ENCODE data around the gene LAPTM5.

Gene LAPTM5

DNA sequence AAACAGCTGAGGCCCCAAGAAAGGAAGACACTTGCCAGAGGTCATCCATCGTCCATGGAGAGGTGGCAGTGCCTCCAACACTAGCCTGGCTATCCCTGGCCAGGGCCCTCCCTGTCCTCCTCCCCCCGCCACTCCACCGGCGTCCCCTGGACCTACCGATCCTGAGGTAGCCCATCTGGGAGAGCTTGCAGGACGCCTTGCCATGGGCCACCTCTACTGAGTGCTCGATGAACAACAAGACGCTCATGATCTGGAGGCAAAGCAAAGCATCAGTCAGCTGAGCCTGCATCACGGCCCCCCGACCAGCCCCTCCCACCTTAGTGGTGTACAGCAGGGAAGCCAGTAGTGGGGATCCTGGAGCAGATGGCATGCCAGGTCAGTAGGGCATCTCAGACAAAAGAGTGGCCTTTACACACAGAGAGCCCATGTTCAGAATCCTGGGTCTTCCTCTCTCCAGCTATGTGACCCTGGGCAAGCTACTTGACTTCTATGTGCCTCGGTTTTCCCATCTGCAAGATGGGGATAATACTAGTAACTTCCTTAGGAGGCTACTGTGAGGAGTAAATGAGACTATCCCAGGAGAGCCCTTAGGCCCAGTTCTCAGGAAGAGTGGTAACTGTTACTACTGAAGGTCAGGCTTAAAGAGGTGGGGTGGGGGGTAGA lies 15.1 kb downstream of the LAPTM5 start:
- no peak for DNase-seq (ENCODE audit: low spot score)

DNA sequence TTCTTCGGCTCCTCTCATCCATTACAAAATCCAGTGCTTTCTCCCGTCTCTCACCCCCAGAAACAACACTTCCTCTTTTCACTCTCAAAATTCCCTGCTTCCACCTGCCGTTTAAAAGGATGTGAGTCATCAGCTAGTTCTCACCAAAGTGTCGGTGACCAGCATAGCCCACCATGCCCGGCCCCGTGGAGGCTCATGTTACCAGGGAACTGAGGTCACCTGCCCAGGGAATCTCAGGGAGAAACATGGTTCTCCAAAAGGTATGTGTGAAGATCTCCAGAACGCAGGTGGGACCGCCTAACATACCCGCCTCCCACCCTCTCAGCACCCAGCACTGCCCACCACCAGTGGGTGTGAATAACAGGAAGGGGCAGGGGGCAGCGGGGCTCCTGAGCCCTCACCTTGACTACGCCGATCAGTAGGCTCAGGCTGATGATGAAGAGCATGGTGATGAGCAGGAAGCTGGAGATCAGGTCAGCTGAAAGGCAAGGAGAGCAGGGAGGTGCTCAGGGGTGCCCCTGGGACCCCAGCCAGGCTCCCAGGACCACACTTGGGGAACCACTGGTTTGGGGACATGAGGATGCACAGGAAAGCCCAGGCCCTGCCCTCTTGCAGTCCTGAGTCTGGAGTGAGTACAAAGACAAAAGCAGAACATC lies 16.2 kb downstream of the LAPTM5 start:
- DNase-seq (ENCODE audit: low spot score) = no peak

DNA sequence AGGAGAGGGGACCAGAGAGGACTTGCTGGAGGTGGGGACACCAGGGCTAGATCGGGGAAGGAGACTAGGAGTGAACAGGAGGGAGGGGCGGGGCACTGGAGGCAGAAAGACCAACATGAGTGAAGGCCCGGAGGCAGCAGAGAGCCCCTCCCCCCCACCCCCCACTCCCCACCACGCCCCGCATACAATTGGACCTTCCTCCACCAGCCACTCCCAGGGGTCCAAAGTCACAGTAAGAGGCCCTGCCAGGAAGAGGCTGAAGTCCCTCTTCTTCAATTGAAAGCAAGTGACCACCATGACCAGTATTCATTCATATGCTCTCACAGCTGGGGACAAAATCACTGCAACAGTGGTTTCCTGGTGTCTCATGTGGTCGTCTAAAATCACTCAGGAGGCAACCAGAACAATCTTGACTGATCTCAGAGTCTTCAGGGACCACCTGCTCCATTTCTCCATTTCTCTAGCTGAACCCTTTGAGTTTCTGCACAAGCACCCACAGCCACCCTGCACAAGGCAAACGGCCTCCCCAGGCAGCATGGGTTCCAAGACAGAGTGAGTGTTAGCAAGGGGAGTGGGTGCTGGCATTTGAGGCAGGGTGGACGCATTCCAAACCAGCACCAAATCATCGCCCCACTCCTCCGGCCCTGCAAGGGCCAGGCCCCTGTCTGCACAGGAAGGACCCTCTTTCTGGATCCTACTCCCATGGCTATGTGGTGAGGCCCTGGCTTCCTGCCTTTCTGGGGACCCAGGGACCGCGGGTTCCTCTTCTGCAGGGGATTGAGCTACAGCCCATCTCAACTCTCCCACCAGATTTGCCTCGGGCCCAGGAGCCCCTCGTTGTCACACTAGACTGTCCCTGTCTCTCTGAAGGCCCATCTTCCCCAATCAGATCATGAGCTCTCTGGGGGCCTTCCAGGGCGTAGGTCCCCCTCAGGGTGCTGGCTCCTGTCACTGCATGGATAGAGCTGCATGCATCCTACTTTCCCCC lies 17.0 kb downstream of the LAPTM5 start:
- no peak for DNase-seq (ENCODE audit: low spot score)

DNA sequence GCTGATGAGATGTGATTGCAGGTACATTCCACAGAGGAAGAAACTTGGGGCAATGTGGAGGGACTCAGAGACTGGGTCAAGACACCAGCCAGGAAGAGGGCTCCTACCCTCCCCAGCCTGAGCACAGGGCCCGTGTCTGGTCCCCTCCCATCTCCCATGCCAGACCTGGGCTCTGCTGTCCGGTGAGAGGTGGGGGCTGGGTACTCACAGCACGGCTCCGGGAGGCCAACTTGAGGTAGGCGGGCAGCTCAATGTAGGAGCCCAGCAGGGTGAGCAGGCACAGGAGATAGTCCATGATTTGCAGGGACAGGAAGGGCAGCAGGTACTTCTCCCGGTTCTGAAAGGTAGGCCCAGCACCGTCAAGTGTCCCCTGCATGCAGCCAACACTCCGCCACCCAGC lies 18.0 kb downstream of the LAPTM5 start:
- DNase-seq (ENCODE audit: low spot score) = no peak

DNA sequence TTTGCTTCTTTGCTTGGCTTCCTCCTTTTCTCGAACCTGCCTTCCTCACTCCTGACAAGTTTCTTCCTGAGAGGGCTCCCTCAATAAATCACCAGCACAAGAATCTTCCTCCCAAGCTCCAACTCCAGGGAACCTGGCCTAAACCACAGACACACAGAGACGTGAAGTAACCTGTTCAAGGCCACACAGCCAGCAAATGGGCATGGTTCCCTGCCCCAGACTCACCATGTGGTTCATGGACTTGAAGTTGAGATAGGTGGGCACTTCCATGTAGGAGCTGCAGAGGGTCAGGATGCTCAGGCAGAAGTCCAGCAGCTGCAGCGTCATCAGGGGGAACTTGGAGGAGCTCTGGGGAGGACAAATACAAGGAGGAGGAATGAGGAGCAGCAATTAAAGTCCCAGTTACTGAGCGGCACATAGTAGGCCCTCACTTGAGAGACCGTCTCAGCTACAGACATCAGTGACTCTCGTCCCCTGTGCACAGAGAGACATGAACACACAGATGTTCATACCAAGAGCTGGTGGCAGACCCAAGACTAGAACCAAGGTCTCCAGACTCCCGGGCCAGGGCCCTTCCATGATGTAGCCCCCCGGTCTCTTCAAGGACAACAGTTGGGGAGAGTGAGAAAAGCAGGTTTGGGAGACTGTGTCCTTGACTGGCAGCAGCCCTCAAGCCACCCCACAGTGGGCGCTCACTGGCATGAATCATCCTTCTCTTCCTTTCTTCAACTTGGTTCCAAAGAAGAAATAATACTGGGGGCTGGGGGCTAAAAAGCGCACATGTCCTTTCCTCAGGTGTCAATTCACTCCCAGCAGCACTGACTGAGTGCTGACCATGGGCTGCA lies 18.6 kb downstream of the LAPTM5 start:
- DNase-seq (ENCODE audit: low spot score) = no peak

DNA sequence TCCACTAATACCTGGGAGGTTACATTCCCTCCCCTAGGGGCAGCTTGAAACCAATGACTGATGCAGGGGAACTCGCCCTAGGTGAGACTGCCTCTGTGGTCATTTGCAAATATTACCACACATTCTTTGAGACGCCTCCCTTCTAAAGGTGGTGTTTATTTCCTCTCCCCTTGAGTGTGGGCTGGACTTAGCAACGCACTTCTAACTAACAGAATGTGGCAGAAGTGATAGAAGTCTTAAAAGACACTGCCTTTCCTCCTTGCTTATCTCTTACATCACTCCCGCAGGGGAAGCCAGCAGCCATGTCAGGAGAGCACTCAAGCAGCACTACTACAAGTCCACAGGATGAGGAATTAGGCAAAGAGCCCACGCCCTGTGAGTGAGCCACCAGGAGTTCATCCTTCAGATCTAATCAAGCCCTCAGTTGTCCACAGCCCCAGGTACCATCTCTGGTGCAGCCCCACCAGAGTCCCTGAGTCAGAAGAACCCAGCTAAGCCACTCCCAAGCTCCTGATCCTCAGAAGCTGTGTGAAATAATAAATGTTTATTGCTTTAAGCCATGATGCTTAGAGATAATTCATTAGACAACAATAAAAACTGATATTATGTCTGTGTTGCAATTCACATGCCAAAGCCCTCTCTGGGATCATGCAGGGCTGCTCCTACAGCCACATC lies 19.4 kb downstream of the LAPTM5 start:
- DNase-seq (ENCODE audit: low spot score) = no peak

DNA sequence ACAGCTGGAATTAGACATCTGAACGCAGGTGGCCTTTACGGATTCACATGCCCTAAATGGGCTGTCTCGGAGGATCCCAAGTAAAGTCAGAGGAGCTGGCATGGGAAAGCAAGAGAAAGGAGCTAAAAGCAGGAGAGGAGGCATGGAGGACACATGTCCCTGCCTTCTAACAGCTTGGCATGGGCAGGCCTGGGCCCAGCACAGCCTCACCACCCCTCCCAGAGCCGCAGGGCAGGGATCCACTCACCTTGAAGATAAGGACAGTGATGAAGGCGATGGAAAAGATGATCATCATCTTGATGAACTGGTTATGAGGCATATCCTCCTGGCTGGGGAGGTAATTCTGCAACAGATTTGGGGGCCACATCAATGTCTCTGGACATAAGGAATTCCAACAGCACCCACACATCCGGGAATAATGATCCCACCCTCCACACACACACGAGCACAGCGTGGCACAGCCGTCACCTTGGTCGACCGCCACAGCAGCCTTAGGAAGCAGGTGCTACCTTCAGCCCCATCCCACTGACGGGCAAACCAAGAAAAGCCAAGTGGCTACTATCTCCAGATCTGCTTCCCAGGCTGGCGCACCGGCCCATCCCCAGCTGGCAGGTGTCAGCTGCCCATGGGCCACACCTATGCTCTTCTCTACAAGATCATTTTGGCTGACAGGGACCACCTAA lies 20.1 kb downstream of the LAPTM5 start:
- DNase-seq (ENCODE audit: low spot score) = no peak

DNA sequence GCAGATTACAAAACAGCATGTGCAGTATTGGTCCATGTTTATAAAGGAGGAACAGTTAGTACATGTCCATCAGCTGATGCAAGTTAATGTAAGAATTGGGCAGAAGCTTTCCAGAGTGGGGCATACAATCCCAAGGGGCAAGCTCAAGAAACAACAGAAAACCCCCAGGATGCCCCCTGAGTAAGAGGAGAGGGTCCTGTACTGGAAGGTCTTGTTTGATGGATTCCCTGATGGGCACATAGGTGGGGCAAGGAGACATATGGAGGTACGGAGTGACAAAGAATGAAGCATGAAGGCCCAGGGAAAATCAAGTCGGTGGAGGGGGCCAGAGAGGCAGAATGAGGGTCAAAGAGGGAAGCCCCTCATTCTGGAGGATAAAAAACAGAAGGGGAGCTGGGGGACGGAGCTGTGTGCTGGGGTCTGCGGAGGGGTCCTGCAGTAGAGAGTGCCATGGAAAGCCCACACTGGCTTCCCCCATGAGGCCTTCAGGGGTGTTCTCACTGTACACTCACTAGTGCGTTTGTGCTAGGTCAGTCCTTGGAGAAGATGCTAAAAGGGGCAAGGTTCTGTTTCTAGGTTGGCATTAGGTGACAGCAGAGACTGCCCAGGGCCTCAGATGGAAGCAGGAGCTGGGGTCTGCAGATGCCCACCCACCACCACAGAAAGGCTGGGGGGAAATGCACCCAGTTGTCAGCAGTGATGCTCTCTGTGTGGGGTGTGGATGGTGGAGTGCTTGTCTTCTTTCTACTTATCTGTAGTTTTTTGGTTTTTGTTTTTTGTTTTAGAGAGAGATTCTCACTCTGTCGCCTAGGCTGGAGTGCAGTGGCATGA lies 21.7 kb downstream of the LAPTM5 start:
- no peak for DNase-seq (ENCODE audit: low spot score)

DNA sequence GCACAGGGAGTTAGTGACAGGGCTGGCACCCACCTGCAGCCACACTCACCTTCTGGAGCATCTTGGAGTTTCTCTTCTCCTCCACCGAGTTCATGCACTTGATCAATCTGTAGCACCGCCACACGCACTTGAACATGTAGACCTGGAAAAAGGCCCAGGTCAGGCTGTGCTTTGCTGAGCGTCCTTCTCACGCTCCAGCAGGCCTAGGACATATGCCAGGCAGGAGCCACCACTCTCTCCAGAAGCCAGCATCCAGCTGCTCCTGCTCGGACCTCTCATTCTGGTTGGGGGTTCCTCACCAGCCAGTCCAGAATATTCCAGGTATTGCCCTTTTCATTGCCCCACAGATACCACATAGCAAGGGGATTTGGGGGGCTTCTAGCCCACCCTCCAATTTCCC lies 22.4 kb downstream of the LAPTM5 start:
- no peak for DNase-seq (ENCODE audit: low spot score)

DNA sequence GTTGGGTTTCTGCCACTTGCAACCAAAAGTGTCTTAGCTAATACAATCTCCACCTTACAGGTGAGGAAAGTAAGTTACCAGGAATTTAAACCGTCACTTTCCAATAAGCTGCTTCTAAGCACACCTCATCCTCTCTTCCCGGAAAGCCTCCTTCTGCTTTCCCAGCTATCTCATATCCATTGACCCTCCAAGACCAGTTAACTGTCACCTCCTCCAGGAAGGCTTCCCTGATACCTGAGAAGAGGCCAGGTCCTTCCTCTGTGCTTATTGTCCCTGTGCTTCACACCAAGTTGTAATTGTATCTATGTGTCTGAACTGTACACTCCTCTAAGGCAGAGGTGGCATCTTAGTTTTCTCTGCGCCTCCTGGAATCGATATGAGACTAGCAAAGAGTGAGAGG lies 23.0 kb downstream of the LAPTM5 start:
- no peak for DNase-seq (ENCODE audit: low spot score)

DNA sequence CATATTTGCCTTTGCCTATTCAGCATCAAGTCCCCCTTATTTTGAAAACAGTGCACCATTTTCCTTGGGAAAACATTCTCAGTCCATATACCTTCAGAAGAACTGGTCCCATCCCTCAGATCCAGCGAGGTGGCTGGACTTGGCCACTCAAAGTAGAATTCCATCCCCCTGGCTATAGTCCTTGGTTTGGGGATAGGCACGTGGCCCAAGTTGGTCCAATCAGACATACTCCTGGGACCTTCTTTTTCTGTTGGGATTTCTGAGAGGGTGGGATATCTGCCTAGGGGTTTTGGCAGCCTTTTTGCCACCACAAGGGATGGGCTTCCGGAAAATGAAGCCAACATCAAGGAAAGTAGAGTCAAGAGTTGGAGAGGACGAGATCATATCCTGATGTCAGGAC lies 23.5 kb downstream of the LAPTM5 start:
- DNase-seq (ENCODE audit: low spot score) = no peak

DNA sequence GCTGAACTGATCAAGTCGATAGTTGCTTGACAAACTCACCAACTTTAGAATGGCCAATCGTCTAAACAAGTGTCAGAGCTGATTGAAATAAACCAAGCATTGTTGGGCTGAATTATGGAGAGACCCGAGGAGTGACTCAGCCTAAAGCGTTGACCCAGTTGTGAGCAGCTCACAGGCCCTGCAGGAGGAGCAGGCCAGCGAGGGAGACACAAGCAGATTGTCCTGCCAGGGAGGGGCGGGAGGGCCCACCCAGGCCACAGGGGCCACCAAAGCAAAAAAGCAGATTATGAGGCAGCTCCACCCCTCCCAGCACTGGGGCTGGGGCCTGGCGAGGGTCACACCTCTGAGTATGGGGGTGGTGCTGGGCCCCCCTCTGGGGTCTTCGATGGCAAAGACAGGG lies 24.1 kb downstream of the LAPTM5 start:
- no peak for DNase-seq (ENCODE audit: low spot score)

DNA sequence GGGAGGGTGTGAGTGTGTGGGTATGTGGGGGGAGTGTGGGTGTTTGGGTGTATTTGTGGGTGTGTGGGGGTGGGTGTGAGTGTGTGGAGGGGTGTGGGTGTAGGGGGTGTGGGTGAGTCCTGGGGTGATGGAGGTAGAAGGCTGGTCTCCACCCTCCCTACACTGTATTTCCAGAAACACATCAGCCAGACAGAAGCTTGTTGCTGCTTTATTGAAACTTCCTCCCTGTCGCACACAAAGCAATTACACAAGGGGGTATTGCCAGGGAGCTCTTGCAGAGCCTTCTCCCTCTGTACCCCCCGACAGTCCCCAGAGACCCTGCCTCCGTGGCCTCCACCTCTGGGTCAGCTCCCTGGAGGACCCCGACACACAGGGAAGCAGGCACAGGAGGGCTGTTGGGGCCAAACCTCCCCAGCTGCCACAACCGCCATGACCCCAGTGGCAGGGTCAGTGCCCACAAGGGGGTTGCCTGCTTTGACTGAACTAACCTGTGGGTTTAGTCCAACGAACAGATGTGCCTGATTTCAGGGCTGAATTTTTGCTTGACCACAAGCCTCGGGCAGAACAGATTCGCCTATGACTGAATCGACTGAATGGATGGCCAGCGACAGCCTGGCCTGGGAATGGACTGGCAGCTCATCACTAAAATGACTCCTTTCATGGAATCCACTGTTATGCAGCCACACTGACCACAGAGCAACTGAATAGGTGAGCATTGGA lies 25.1 kb downstream of the LAPTM5 start:
- no peak for DNase-seq (ENCODE audit: low spot score)

DNA sequence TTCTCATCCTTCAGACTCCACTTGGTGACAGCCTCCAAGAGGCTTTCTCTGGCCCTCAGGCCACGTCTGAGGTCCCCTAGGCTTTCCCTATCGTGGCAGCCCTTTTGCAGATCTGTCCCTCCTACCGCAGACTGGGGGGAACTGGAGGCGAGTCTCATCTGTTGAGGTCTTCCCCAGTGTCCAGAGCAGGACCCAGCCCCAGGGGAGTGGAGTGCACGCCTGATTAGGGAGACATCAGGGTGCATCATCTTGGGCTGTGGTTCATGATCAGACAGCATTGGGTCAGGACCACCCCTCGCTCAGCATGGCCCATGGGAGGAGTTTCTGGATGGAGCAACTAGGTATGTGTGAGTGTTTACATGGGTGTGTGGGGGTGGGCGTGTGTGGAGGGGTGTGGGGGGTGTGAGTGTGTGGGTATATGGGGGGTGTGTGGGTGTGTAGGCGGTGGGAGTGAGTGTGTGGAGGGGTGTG lies 25.7 kb downstream of the LAPTM5 start:
- no peak for DNase-seq (ENCODE audit: low spot score)

DNA sequence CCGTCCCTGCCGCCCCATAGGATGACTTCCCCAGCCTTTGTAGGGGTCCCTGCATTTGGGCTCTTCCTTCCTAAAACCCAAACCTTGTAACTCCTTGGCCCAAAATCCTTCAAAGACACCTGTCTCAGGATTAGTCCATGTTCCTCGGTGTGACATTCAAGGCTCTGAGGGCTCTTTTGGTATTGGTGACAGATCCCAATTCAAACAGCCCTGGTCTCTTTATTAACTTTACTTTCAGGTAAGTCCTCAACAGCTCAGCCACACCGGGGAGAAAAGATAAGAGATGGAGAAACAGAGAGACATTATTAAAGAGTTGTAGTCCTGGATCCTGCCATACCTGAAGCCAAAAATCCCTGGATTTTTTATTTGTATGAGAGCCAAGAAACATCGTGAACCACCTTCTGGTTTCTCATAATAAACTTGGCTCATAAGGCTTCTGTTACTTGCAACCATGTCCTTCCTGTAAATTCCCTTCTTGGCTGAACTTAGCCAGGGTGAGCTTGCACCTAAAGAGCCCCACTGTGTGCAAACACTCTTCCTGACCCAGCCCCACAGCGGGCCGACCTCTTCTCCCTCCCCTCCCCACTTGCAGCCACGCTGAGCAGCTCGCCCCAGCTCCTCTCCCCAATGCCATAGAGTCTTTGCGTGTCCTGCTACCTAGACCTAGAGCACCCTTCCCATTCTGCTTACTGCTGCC lies 26.3 kb downstream of the LAPTM5 start:
- no peak for DNase-seq (ENCODE audit: low spot score)

DNA sequence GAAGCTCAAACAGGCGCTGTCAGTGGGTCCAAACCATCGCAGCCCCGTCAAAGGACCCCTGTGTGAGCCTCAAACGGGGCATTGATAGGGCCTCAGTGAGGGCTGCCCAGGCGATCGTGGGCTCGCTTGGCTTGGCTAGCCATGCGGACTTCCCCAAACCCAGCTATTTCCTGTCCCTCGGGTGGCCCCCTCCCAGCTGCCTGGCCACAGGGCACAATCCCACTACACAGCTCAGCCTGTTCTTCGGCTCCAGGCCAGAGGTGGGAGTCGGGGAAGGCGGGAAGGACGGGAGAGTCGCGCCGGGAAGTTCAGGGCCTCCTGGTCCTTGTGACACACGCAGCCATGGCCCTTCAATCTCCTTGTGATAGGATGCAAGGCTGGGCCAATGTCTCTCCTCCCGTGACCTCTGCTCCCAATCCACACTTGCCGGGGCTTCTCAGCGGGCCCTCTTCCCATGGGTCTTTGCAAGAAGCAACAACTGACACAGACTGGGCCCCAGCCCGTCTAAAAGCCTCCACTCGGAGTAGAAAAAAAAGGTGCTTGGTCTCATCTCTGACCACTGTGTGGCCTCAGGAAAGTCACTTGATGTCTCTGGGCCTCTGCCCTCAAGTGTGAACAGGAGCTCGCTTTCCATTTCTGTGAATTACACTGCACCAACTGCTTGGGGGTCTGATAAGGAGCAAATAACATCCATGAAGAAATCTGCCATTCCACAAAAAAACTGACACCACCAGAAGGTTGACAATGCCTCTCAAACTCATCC lies 27.0 kb downstream of the LAPTM5 start:
- no peak for DNase-seq (ENCODE audit: low spot score)

DNA sequence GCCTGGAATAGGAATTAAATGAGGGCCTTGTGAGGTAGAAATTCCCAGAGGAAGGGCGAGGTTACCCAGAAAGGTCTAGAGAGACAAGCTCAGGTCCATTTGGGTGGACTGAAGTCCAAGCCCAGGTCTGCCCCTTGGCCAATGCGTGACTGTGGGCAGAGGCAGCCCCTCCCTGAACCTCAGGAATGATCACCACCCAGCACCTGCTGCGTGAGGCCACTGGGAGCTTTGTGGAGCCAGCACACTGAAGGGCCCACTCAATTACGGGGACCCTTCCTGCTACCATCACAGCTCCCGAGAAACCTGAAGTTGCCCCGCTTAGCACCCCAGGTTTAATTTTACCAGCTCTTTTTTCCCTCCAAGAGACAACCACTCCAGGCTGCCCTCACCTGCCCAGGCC lies 27.7 kb downstream of the LAPTM5 start:
- DNase-seq (ENCODE audit: low spot score) = no peak
